ENCODE results near the gene DNAJC6. TPM values are rescaled to one million over a fixed set of nuclear protein-coding genes. Genes with fewer than 3 reads are reported as not detected.

DNAJC6 gene
- total and polyA plus RNA-seq, 2 of the 13 experiments (the other 11 are each of a cell fraction or from before 2014, with no cell fraction given): 1.0 to 1.6 TPM

GRCh38 chr1:65419681-65420589 lies 110.6 kb downstream of the DNAJC6 start (continued):
- TF ChIP-seq ZBTB46 (CRISPR knock-in tag; IDR thresholded peaks at IDR 0.05; ENCODE audit: borderline replicate concordance) (no peak), MZF1 (CRISPR knock-in tag; IDR thresholded peaks at IDR 0.05; ENCODE audit: borderline replicate concordance) (peak; percentile 49; the same call in 1 of the 2 replicates), ZNF251 (CRISPR knock-in tag; IDR thresholded peaks at IDR 0.05) (0 out of 2 replicates have a peak, but pooled peaks have one; percentile 49), RBM22 (optimal IDR thresholded peaks at IDR 0.05; ENCODE audit: low read length) (no peak), ZSCAN9 (CRISPR knock-in tag; IDR thresholded peaks at IDR 0.05; ENCODE audit: borderline replicate concordance) (peak; percentile 71; the same call in 1 of the 2 replicates), IKZF1 (IDR thresholded peaks at IDR 0.05) (no peak), ZNF33A (CRISPR knock-in tag; IDR thresholded peaks at IDR 0.05; ENCODE audit: borderline replicate concordance) (no peak), SMC3 (IDR thresholded peaks at IDR 0.05; ENCODE audit: low read length) (no peak), ZNF841 (CRISPR knock-in tag; IDR thresholded peaks at IDR 0.05; ENCODE audit: borderline replicate concordance) (no peak), ZFP1 (CRISPR knock-in tag; IDR thresholded peaks at IDR 0.05) (0 out of 2 replicates have a peak, but pooled peaks have one; percentile 30), ZNF280B (CRISPR knock-in tag; IDR thresholded peaks at IDR 0.05; ENCODE audit: borderline replicate concordance) (peak; percentile 83; the same call in 1 of the 2 replicates), MTA1 (CRISPR knock-in tag; IDR thresholded peaks at IDR 0.05; ENCODE audit: borderline replicate concordance) (peak; percentile 57; the same call in 1 of the 2 replicates), ZNF263 (CRISPR knock-in tag; IDR thresholded peaks at IDR 0.05) (0 out of 2 replicates have a peak, but pooled peaks have one; percentile 31), ZFX (CRISPR knock-in tag; IDR thresholded peaks at IDR 0.05; ENCODE audit: low read depth) (peak; percentile 68), ZNF451 (CRISPR knock-in tag; IDR thresholded peaks at IDR 0.05) (0 out of 2 replicates have a peak, but pooled peaks have one; percentile 9), CBX5 (CRISPR knock-in tag; IDR thresholded peaks at IDR 0.05; ENCODE audit: borderline replicate concordance) (0 out of 2 replicates have a peak, but pooled peaks have one; percentile 20), ZNF510 (CRISPR knock-in tag; IDR thresholded peaks at IDR 0.05; ENCODE audit: low read depth) (peak; percentile 67; the same call in 1 of the 2 replicates), ZBTB3 (CRISPR knock-in tag; IDR thresholded peaks at IDR 0.05; ENCODE audit: borderline replicate concordance, low read depth) (0 out of 2 replicates have a peak, but pooled peaks have one; percentile 84)
- TF ChIP-seq, protein P1, sequence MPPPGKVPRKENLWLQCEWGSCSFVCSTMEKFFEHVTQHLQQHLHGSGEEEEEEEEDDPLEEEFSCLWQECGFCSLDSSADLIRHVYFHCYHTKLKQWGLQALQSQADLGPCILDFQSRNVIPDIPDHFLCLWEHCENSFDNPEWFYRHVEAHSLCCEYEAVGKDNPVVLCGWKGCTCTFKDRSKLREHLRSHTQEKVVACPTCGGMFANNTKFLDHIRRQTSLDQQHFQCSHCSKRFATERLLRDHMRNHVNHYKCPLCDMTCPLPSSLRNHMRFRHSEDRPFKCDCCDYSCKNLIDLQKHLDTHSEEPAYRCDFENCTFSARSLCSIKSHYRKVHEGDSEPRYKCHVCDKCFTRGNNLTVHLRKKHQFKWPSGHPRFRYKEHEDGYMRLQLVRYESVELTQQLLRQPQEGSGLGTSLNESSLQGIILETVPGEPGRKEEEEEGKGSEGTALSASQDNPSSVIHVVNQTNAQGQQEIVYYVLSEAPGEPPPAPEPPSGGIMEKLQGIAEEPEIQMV (CRISPR knock-in tag; IDR thresholded peaks at IDR 0.05; ENCODE audit: low read depth): 0 out of 2 replicates have a peak, but pooled peaks have one; percentile 24
- TF ChIP-seq, protein P2, sequence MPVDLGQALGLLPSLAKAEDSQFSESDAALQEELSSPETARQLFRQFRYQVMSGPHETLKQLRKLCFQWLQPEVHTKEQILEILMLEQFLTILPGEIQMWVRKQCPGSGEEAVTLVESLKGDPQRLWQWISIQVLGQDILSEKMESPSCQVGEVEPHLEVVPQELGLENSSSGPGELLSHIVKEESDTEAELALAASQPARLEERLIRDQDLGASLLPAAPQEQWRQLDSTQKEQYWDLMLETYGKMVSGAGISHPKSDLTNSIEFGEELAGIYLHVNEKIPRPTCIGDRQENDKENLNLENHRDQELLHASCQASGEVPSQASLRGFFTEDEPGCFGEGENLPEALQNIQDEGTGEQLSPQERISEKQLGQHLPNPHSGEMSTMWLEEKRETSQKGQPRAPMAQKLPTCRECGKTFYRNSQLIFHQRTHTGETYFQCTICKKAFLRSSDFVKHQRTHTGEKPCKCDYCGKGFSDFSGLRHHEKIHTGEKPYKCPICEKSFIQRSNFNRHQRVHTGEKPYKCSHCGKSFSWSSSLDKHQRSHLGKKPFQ (CRISPR knock-in tag; IDR thresholded peaks at IDR 0.05; ENCODE audit: insufficient replicate concordance): no peak
- TF ChIP-seq, protein P3, sequence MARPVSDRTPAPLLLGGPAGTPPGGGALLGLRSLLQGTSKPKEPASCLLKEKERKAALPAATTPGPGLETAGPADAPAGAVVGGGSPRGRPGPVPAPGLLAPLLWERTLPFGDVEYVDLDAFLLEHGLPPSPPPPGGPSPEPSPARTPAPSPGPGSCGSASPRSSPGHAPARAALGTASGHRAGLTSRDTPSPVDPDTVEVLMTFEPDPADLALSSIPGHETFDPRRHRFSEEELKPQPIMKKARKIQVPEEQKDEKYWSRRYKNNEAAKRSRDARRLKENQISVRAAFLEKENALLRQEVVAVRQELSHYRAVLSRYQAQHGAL (CRISPR knock-in tag; IDR thresholded peaks at IDR 0.05; ENCODE audit: not compliant biosample characterization): no peak
